ENCODE measurements around the gene C16orf92.

C16orf92 gene

DNA sequence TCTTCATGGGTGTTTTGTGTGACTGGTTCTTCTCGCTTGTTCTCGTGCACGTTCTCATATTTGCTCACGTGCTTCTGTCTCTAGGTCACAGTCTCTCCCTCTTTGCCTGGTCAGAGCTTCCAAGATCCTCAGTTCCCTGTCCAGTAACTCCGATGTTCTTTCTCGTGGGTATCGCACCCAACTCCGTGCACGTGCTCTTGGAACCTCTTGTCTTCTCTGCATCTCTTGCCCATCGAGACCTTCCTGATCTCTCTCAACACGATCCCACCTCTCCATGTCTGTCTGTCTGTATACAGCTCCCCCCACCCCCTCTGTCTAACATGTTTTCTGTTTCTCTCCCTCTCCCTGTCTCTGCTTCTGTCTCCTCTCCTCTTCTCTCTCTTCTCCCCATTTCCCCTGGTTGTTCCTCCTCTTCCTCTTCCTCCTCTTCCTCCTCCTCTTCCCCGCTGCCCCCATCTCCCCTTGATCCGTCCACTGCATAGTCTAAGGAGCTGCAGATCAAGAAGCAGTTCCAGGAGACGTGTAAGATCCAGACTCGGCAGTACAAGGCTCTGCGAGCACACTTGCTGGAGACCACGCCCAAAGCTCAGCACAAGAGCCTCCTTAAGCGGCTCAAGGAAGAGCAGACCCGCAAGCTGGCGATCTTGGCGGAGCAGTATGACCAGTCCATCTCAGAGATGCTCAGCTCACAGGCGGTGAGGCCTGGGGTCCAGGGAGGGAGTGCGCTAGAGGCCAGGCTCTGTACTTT, 33.7 kb upstream of the C16orf92 start:
- no peak for DNase-seq

- no peak for DNase-seq
These were observed 33.0 kb upstream of the C16orf92 start for GRCh38 chr16:29990034-29990433.

DNA sequence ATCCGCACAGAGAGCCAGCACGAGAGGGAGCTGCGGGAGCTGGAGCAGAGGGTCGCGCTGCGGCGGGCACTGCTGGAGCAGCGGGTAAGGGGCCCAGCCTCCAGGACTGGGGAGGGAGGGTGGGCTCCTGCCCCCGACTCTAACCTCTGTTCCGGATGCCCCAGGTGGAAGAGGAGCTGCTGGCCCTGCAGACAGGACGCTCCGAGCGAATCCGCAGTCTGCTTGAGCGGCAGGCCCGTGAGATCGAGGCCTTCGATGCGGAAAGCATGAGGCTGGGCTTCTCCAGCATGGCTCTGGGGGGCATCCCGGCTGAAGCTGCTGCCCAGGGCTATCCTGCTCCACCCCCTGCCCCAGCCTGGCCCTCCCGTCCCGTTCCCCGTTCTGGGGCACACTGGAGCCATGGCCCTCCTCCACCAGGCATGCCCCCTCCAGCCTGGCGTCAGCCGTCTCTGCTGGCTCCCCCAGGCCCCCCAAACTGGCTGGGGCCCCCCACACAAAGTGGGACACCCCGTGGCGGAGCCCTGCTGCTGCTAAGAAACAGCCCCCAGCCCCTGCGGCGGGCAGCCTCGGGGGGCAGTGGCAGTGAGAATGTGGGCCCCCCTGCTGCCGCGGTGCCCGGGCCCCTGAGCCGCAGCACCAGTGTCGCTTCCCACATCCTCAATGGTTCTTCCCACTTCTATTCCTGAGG, 32.0 kb upstream of the C16orf92 start:
- no peak for DNase-seq

GRCh38 chr16:29991571-29991904, 31.5 kb upstream of the C16orf92 start:
- DNase-seq: no peak

DNA sequence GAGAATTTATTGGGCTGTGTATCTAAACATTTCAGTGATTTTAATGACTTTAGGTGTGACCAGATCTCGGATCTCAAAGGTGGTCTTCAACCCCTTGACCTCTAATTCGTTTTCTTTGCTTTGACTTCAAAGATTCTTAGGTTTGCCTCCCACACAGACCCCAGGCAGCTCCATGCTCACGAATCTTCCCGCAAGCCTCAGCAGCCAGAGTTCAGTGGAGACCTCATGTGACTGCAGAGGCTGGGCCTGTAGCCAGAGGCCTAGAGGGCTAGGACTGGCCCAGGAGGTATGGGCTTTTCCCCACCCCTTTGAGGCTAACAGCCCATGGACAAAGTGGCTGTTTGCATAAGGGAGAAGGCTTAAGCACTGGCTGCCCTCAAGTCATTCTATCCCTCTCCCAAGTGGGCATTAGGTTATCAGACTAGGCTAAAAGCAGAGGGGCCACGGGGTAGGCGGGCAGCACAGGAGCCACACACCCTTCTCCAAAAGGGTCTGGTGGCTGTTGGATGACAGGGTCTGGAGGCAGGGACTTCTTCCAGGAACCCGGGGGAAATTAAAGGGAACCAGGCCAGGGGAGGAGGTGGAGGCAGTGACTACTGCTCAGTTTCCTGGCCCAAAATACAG, 30.5 kb upstream of the C16orf92 start:
- DNase-seq: no peak

DNA sequence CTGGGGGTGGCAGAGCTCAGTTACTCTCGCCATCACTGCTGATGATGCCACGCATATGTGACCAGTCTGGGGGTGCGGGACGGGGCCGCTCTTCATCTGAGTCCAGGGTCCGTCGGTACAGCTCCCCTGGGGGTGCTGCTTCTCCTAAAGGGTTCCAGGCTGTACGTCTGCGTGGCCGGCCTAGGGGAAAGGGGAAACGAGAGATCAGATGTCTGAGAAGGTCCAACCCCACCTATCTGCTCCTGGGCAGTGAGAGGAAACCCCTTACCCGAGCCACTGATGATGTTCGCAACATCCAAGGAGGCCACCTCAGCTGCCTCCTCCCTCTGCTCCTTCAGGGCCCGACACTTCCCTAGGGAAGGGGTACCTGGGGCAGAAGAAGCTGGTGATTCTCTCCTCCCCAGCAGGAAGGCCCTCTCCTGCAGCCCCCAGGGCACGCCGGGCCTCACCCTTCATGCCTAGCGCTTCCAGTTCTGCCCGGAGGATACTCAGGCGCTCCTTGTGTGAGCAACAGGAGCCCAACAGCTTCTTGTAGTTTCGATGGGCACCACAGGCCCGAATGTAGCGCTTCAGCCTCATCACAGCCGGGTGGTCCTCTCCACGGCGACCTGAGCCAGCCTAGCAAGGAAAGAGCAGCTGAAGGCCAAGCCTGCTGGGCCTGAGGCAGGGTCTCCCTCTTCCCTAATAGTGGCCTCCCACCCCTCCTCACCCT, 29.7 kb upstream of the C16orf92 start:
- DNase-seq: no peak

GRCh38 chr16:29993903-29994599, 28.9 kb upstream of the C16orf92 start:
- no peak for DNase-seq

DNA sequence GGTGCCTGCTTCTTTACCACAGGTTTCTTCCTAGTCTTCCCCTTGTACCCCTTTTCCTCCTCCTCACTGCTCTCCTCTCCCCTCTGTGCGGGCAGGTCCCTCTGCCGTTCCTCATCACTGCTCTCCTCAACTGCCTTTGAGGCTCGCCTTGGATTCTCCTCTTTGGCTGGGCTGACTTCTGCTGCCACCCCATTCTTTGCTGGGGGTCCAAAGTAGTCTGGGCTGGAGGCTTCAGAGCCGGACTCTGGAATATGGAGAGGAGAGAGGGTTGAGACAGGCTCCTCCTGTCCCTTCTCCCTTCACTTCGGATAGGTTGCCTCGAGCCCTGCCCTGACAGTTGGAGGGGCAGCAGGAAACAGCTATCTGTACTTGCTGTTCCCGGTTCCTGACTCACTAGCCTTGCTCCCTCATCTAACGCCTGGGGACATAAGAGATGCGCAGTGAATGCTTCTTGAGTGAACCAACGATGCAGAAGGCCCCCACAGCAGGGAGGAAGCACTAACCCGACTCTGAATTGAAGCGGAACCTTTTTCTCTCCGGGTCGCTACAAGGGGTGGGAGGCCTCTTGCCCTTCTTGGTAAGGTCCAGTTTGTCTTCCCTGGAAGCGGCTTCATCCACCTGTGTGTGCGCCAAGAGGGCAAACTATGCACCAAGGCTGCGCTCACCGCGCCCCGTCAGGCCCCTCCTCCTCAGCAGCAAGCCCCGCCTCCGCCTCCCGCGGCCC, 28.2 kb upstream of the C16orf92 start:
- DNase-seq: no peak

DNA sequence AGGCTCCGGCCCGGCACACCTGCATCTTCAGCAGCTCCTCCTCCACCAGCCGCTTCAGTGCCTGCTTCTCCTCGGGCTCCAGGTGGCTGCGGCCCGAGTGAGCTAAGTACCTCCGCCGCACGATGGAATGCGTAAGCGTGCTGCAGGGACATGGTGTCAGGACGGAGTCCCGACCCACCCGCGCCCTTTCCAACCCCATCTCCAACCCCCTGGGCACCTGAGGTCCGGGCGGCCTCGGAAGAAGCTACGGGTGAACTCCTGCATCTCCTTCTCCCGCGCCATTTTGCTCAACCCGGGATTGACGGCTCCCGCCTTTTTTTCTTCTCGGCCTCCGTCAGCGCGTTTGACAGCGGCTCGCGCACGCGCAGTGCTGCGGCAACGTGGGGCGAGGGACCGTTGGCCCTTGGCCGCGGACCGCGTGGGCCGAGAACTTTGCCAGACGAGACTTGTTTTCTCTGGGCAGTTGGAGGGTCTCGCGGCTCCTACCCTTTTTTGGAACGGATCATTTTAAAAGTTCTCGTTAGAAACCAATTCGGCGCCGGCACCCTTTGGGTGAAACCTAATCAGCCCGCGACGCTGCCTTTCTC, 27.6 kb upstream of the C16orf92 start, which contains the start of gene HIRIP3:
Gene HIRIP3 (minus strand): TSS at position 294 of the 587 bp plus-strand sequence. CDS start 12 bp downstream, at position 282.
- peak; percentile 89 to 91 for DNase-seq

DNA sequence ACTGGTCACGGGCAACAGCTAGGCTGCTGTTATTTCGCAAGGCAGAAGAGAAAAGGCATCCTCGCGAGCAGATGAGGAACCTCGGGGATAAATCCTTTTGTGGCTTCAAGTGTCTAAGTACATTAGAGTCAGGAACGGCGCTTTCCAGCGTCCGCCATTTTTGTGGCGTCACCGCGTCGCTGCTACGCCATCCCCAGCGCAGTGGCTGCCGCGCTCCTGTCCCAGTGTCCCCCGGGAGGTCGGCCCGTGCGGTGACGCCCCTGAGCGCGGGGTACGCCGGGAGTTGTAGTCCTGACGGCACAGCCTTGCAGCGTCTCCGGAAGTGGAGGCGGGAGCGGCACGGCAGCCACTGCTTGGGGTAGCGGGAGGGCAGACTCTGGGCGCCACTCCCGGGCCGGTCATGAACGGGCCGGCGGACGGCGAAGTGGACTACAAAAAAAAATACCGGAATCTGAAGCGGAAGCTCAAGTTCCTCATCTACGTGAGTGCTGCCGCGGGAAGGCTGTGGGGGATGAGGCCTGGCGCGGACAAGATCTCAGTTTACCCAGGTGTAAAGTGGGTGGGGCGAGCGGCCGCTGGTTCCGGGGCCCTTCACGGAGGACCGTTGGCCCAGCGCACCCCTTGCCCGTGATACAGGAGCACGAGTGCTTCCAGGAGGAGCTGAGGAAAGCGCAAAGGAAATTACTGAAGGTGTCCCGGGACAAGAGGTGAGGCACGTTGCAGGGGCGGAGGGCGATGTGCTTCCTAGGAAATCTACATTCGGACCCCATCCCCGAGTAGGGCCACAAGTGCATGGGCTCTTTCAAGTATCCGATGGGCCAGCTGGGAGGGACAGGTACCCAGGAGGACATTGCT, 26.9 kb upstream of the C16orf92 start, which contains the start of gene INO80E:
Gene INO80E (plus strand): TSS at position 331 of the 855 bp plus-strand sequence. CDS start 70 bp downstream, at position 401.
- peak; percentile 96 to 99 for DNase-seq

GRCh38 chr16:29996766-29997250, 26.2 kb upstream of the C16orf92 start:
- DNase-seq: no peak

DNA sequence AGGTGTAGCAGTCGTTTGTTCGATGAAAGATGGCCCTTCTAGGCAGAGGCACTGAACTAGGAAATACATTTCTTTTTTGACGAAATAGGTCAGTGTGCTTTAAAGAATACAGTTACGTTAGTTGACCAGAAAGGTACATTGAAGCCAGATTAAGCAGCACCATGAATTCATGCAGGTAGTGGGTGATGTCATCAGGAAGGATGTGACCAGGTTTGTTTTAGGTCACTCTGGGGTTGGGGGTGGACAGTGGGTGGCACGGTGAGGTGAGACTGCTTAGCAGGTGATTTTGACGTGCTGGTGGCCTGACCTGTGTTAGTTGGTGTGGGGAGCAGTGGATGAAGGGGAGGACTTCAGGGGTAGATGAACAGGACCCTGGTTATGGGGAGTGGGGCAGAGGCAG, 23.4 kb upstream of the C16orf92 start:
- DNase-seq: no peak

GRCh38 chr16:30000735-30001631, 22.0 kb upstream of the C16orf92 start:
- DNase-seq: no peak

DNA sequence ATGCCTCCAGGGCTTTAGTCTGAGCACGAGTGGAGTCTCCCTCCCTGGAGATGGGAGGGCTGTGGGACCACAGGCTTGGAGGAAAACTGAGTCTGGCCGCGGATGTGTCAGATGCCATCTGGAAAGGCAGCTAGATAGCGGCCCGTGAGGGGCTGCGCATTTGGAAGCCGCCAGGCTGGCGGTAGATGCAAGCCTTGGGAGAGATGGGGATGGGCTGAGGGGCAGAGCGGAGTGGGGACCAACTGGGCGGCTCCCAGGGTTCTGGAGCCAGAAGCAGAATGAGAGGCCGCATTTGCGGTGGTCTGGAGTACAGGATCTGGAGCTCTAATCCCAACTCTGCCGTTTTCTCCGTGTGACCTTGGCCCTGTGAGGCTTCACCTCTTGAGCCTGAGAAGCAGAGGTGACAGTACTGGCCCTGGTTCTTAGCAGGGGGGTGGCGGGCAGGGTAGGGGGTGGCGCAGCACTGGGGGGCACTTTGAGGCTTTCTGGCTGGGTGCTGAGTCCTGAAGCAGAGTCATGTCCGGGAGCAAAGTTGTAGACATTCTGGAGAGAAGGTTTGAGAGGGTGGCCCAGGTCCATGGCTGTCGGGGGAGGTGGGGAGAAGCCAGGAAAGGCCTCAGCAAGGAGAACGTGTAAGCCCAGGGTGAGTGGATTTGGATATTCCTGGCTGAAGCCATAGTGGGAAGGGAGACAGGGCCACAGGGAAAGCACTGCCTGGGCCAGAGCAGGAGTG, 20.2 kb upstream of the C16orf92 start:
- DNase-seq: no peak

DNA sequence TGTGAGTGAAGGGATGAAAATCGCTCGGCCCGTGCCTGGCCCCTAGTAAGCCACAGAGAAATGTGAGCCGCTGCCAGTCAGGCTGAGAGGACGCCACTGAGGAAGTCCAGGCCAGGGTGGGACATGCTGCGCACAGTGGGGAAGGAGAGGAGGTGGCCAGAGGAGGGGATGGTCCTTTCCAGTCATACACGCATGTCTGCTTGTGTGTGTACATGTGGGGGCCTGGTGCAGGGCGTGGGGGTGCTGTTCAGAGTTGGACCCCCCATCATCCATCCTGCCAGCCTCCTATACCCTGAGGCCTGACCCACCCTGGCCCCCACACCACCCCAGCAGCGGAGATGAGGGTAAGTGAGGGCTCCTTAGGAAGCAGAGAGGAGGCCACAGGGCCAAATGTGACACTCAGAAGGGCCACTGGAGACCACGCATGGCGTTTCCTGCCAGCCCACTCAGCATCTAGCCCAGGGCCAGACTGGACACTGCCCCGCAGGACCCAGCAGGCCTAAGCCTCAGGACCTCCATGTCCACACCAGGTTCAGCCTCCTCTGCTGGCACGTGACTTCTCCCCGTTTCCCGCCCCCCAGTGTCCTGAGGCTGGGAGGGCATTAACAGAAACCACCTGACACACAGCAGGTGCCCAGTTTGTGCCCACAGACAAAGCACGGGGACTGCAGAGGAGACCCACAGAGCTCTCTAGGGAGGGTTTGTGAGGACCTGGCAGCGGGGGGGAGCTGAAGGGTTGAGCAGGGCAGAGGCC, 19.2 kb upstream of the C16orf92 start:
- no peak for DNase-seq

GRCh38 chr16:30004424-30004776, 18.6 kb upstream of the C16orf92 start:
- DNase-seq: peak; percentile 42 to 76

GRCh38 chr16:30004811-30005242, 18.2 kb upstream of the C16orf92 start:
- peak; percentile 42 to 76 for DNase-seq
